Fibroblast of skin of right biceps (primary cell): ENCODE results near the gene ZBTB38.
A peak's percentile ranks its signal among the peaks of the same experiment; 100 is the strongest.

Source experiments
- DNase-seq: peaks from one replicate; pipeline ENCODE4 v3.0.0-alpha.2; 2013

Gene ZBTB38

DNA sequence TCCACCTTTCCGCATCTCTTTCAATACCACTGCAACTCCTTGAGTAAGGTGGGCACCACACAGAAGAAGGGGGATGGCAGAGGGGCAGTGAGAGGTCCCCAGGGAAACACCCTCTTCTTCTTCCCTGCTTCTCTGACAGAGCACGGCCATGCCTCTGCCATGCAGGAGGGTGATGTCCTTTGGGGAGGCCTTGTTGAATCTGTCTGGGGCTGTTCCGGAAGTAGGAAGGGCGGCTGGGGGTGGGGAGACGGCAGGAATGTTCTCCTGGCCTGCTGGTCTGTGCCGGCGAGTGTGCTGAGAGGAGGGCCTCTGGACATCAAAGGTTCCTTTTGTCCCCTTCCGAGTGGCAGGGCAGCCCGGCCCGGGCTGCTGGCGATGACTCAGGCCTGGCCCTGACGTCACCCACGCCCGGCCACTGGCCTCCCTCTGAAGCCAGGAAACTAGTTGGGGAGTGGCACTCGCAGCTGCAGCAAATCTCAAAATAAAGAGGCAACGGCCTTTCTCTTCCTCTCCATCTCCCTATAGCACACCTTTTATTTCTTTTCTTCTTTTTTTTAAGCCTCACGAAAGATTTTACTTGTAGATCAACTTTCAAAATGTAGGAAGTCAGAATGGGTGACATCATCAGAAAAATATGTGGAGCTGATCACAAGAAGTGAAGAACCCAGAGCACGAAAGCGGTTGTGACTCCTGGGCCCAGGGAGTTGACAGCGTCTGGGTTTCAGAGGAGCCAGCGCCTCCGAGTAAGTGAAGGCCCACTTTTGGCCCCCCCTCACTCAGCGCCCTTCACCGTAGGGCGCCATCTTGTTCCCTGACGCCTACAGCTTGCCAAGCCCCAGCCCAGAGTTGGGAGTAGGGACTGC is at the start of gene ZBTB38:
Gene ZBTB38, plus strand, starts transcription at position 443 of the 863 bp plus-strand sequence. CDS start 73,885 bp downstream, outside the sequence.
- DNase-seq, result peak; percentile 93

- no peak for DNase-seq
Measured at GRCh38 chr3:141320399-141321108, 47.8 kb upstream of the ZBTB38 start.

- peak; percentile 65 for DNase-seq
Measured at GRCh38 chr3:141321109-141321497, 47.2 kb upstream of the ZBTB38 start.

DNA sequence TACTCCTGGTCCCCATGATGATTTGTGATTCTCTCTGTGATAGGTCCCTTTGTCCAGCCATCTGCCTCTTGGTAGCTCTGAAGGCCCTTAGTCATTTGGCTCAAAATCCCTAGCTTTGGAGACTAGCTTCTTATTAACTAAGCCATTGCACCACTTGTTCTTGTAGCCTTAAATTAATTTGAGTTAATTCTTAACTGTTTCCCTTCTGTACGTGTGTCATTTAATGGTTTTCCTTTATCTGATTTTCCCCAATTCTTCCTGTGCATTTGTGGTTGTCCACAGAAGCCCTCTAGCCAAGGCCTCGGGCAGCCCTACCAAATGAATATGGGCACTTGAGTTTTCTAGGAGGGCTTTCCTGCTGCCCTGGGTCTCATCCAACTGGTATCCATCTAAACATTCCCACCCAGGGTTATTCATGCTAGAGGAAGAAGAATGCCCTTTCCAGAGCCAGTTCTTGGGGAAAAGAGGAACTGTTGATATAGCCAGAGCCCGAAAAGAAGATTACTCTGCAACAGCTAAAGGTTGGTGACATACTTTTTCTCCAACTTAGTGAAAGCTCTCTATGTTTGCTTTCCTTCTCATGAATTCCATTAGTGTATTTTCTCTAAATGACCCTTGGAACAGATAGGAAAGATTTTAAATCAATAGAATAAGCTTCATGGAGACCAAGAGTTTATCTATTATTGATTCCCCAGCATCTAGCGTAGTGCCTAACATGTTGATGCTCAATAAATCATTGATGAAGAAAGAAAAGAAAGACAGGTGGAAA is 44.2 kb upstream of the ZBTB38 start:
- DNase-seq, result no peak

- no peak for DNase-seq
Measured at GRCh38 chr3:141326123-141326522, 42.2 kb upstream of the ZBTB38 start.

DNA sequence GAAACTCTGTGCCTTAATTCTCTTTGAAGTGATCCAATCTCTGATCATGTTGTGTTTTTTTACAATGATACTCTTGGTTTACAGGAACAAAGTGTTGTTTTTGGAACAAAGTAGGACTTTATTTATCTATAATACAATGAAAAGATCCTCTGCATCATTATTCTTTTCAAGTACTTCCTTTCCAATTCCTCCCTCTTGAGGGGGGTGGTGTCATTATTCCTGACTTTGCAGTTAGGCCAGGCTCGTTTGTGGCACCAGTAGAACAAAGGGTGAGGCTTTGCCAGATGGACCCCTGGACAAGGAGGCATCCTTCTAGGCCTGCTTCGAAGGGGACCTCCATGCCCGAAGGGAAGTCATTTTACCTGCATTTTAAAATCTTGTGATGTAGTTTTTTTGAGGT is 41.7 kb upstream of the ZBTB38 start:
- DNase-seq, result no peak

DNA sequence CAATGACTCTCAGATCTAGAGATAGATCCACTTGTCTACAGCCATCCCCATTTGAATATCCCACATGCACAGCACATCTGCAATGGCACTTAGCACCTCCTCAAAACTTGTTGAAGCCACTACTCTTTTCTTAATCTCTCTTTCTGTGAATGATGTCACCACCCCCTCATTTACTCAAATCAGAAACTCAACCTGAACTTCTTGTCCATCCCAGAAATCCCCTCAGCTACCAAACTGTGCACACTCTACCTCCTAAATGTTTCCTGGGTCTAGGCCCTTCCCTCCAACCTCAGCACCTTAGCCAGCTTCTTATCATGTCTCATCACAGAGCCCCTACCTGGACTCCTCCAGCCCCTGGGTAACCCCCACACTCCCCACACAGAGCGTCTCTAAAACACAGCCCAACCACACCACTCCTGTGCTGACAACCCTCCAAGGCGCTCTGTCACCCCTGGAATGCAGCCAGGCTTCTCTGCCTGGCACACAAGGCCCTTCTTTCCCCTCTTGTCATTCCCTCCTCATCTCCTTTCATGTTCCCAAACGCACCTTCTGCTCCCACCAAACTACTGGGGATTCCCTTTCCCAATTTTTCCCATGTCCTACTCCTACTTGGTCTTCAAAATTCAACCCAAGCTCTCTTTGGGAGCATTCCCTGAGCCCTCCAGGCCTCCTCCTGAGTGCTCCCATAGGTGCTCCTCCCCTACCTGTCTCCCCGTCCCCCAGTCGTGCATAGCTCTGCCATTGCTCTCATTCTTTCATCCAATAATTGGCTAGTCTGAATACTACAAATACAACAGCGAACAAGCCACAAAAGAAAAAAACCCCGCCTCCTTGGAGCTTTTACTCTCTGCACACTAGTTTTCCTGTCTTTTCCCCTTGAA is 39.8 kb upstream of the ZBTB38 start:
- DNase-seq, result no peak

DNA sequence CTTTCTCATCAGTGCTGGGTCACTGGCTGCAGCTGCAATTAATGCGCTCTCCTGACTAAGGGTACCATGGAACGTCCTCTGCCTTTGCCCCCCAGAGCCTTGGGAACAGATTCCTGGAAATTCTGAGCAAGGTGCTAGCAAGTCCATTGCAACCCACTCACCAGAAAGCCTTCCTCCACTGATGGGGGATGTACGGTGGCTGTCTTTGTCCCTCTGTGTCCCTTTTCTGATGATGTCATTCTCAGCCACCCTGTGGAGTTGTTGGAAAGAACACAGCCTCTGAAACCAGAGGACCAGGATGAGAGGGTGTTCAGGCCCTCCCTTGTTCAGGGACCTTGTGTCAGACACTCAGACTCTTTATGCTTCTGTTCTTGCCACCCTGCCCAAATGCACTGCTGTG is 38.1 kb upstream of the ZBTB38 start:
- DNase-seq, result no peak

DNA sequence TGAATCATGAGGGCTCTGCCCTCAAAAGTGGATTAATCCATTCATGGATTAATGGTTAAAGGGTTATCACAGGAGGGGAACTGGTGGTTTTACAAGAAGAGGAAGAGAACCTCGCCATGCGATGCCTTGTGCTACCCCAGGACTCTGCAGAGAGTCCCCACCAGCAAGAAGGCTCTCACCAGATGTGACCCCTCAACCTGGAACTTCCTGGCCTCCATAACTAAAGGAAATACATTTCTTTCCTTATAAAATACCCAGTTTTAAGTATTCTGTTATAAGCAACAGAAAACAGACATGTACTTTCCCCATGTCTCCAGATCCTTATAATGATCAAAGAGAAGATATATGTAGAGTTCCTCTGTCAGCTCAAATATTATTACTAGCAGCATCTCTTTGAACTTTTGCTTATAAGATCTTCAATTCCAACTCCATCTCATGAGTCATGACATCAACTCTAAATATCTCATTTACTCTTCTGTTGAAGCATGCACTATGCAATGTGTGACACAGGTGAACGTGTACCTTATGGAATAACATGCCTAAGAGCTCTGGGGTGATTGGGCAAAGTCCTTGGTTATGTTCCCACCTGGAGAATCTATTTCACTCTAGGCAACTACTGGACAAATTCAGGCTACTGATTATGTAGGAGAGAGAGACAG is 37.5 kb upstream of the ZBTB38 start:
- DNase-seq, result no peak

- peak; percentile 98 for DNase-seq
Measured at GRCh38 chr3:141331377-141332318, 36.7 kb upstream of the ZBTB38 start.

GRCh38 chr3:141332416-141332815 is 35.9 kb upstream of the ZBTB38 start:
- no peak for DNase-seq

GRCh38 chr3:141333836-141334626 is 34.3 kb upstream of the ZBTB38 start:
- DNase-seq, result peak; percentile 97

- no peak for DNase-seq
Measured at GRCh38 chr3:141334627-141335250, 33.6 kb upstream of the ZBTB38 start.

DNA sequence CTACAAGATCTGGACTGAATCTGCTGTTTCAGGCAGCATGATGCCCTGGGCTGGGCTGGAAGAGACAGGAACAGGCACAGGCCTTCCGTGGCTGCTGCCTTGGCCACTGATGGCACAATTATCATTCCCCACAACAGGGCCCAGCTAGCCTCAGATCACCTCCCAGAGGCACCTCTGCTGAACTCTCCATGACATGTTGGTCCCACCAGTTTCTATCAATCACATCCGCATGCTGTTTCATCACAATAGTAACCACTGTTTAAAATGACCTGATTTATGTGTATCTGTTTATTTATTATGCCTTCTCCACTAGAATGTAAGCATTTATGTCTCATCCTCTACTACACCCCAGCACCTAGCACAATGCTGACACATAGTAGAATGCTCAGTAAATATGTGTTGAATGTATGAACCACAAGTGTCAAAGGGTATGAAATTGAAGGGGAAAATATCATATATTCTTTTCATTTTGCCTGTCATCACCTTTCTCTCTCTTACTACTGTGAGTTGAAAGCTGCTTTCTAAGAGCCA is 32.7 kb upstream of the ZBTB38 start:
- peak; percentile 82 for DNase-seq

DNA sequence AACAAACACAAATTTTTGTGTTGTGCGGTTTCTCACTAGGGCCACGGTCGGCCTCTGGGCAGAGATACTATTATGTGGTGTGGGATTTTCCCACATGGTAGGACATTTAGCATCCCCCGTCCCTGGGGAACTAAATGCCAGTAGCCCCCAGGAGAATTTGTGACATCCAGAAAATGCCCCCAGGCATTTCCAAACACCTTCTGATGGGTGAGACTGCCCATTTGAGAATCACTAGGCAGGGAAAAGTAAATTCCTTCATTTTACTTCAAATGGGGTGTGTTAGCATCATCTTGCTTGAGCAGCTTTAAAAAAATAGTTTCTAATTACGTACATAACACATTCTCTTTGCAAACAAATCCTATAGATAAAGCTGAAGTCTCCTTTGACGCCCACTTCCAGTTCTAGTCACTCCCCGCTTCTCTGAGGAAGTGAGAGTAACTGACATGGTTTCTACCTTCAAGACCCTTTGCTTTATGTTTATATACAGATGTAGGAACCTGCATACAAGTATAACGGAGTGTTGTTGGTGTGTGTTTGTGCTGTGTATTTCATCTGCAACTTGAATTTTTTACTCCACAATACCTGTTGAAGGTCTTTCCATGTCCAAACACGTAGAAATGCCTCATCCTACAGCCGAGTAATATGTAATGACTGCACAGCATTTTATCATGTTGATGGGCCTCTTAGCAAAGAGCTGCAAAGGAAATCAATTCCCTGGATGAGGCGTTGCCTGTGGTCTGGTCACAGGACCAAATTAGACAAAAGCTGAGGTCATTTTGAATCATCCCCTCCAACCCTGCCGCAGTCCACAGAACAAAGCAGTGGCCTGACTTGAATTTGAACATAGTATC is 31.4 kb upstream of the ZBTB38 start:
- peak; percentile 79 for DNase-seq

GRCh38 chr3:141337523-141337854 is 30.8 kb upstream of the ZBTB38 start:
- DNase-seq, result no peak

GRCh38 chr3:141337991-141338390 is 30.3 kb upstream of the ZBTB38 start:
- no peak for DNase-seq

DNA sequence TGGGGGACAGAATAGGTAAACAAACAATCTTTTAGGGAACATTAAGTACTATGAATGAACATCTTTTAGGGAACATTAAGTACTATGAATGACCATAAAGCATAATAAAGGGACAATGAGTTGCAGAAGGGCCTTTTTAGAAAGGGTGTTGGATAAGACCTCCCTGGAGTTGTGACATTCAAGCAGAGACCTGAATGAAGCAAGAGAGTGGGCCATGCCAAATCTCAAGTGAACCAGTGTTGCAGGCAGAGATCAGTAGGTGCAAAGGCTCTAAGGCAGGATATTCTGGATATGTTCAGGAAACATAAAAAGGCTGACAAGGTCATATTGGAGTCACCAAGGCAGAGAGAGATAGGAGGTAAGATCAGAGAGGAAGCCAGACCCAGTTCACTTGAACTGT is 29.4 kb upstream of the ZBTB38 start:
- no peak for DNase-seq
